Upper lobe of right lung (tissue), 1 donor: ENCODE results near the gene TYW1B. TPM values are rescaled to one million over a fixed set of nuclear protein-coding genes. Genes with fewer than 3 reads are reported as not detected.
"Not testable (repeated sequence)": the region's sequence is repeated elsewhere in the genome, so short reads cannot be mapped to it uniquely, and the experiment has no call there.

Experiments
- ATAC-seq: fragments of 200-7000 bp; cut with Tn5 transposase; one replicate; pipeline ENCODE4 v1.9.1; 2020; ENCODE audit warnings: mild to moderate bottlenecking, moderate library complexity
- DNase-seq: peaks from one replicate; pipeline ENCODE4 v3.0.0-alpha.2; 2020
- H3K27ac ChIP-seq: fragments of 200-600 bp; one replicate; pipeline ENCODE4 v1.8.0; 2022
- H3K27me3 ChIP-seq: fragments of 200-600 bp; one replicate; pipeline ENCODE4 v1.8.0; 2022; ENCODE audit warnings: mild to moderate bottlenecking
- H3K36me3 ChIP-seq: fragments of 200-600 bp; one replicate; pipeline ENCODE4 v1.8.0; 2022
- H3K4me1 ChIP-seq: fragments of 200-600 bp; one replicate; pipeline ENCODE4 v1.8.0; 2022
- H3K4me3 ChIP-seq: fragments of 200-600 bp; one replicate; pipeline ENCODE4 v1.8.0; 2022; ENCODE audit warnings: mild to moderate bottlenecking
- H3K9me3 ChIP-seq: fragments of 200-600 bp; one replicate; pipeline ENCODE4 v1.8.0; 2022
- intact Hi-C: fragments of 100-400 bp; cut with DNase I; formaldehyde crosslinking; loops from one replicate; pipeline ENCODE4 v1.11.0; 2022
- total RNA-seq: library from RNA; stranded (reverse); fragmentation: NEBNext Ultra II Directional; extraction: Animal tissue kit (Norgen Biotek cat#: 25700); gene quantifications from one replicate; pipeline ENCODE4 v1.2.1, GENCODE V29; 2021
- TF ChIP-seq, protein P1 (sequence below): fragments of 200-600 bp; IDR thresholded peaks from one replicate; pipeline ENCODE4 v1.8.0; 2022; ENCODE audit warnings: antibody characterized with exemption
- donor health status: DM: no; HTN: yes; CAD: no; lungs with severe emphysema.

TYW1B gene
- total RNA-seq, 1 donor from 2014 or later: 6.7 TPM

DNA sequence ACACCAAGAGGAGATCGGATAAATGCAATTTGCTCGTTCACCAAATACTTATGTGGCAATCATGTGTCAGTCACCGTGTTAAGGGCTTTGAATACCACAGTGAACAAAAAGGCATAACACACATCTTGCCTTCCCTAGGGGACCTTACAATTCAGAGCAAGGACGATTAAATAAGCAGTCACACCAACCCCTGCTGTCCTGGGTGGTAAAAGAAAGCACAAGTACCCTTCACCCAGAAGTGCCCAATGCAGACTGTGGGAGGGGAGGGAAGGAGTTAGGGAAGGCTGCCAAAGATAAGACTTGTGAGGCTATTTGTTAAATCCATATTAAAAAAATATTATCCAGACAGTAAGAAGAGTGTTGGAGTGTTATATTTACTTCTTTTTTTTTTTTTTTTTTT lies 146.8 kb downstream of the TYW1B start:
- DNase-seq, H3K36me3 ChIP-seq, H3K4me3 ChIP-seq, H3K9me3 ChIP-seq, H3K27ac ChIP-seq, H3K27me3 ChIP-seq, intact Hi-C loops: not testable (repeated sequence)
- peaks cover 14% of the 10 kb centered on the region for H3K4me1 ChIP-seq
- ATAC-seq: peak; percentile 80

DNA sequence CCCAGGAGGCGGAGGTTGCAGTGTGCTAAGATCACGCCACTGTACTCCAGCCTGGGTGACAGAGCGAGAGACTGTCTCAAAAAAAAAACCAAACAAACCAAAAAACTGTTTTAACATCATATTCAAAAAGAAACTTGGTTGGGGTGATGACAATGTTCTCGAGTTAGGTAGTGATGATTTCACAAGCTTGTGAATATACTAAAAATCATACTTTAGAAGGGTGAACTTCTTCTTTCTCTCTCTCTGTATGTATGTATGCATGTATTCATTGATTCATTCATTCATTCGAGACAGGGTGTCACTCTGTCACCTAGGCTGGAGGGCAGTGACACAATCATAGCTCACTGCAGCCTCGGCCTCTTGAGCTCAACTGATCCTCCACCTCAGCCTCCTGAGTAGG lies 151.1 kb downstream of the TYW1B start:
- DNase-seq, H3K27ac ChIP-seq, H3K9me3 ChIP-seq, H3K4me1 ChIP-seq, ATAC-seq, intact Hi-C loops, H3K27me3 ChIP-seq, H3K4me3 ChIP-seq, H3K36me3 ChIP-seq: not testable (repeated sequence)

DNA sequence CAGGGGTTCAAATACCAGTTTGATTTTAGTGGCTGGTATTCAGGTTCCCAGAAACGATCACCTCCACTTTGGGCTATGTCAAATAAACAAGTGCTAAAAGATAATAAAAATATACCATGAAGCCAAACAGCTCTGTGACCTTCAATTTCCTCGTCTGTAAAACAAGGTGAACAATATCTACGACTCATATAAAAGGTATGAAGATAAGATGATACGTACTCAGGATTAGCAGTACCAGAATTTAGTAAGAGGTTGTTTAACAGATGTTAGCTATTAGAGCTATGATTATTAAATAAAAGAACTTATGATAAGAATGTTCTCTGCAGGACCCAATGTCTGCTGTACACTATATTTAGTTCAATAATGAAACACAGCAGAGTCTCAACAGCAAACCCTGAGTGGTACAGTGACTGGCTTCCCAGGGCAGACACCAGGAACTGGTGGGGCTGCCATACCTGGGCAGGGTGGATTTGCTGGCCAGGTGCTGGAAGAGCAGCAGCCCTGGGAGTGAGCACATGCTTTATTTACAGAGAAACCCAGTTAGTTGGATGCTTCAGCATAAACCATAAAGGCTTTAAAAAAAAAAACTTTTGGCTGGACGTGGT lies 151.8 kb downstream of the TYW1B start:
- peak; percentile 42 for ATAC-seq
- intact Hi-C loops, H3K36me3 ChIP-seq, H3K4me1 ChIP-seq, DNase-seq, H3K27me3 ChIP-seq, H3K9me3 ChIP-seq, H3K4me3 ChIP-seq, H3K27ac ChIP-seq: not testable (repeated sequence)

DNA sequence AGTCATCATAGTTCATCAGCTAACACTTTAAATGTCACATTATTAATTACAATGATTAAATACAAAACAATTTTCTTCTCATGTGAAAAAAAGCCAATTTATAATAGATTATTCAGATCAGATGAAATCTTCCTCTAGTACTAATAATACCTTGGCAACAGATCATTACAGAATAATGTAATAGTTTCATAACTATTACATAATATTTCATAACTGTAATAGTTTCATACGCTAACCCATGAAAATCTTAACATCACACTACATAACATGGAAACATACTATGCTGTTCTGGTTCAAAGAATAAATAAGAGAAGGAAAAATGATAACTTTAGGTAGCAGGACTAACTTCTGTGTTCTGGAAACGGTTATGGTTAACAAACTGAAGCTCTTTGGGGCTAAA lies 152.3 kb downstream of the TYW1B start:
- H3K4me1 ChIP-seq, DNase-seq, H3K27me3 ChIP-seq, ATAC-seq, H3K4me3 ChIP-seq, H3K36me3 ChIP-seq, intact Hi-C loops, H3K27ac ChIP-seq, H3K9me3 ChIP-seq: not testable (repeated sequence)

DNA sequence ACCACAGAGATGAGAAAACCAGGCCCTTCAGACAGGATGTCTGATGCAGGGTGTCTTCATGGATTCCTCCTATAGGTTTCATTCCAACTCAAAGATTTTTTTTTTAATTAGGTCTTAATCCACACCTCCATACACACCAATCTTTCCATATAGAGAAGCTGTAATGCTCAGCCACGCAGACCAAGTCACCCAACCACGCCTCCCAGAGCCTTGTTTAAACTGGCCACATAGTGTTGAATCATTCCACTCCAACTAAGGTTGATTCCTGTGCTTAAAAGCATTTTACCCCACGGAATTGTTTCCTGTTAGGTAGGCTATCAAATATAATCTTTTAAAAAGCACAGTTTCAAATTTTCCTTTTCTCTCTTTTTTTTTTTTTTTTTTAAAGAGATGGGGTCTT lies 153.6 kb downstream of the TYW1B start:
- H3K36me3 ChIP-seq: no peaks in the 10 kb centered on the region
- no peaks in the 10 kb centered on the region for H3K4me1 ChIP-seq
- no peaks in the 10 kb centered on the region for H3K9me3 ChIP-seq
- H3K27me3 ChIP-seq: no peaks in the 10 kb centered on the region
- H3K27ac ChIP-seq: no peak overlapping the region
- no peak overlapping the region for H3K4me3 ChIP-seq
- intact Hi-C loops: no loop called here
- ATAC-seq (no peak), DNase-seq (no peak)
- TF ChIP-seq, protein P1, sequence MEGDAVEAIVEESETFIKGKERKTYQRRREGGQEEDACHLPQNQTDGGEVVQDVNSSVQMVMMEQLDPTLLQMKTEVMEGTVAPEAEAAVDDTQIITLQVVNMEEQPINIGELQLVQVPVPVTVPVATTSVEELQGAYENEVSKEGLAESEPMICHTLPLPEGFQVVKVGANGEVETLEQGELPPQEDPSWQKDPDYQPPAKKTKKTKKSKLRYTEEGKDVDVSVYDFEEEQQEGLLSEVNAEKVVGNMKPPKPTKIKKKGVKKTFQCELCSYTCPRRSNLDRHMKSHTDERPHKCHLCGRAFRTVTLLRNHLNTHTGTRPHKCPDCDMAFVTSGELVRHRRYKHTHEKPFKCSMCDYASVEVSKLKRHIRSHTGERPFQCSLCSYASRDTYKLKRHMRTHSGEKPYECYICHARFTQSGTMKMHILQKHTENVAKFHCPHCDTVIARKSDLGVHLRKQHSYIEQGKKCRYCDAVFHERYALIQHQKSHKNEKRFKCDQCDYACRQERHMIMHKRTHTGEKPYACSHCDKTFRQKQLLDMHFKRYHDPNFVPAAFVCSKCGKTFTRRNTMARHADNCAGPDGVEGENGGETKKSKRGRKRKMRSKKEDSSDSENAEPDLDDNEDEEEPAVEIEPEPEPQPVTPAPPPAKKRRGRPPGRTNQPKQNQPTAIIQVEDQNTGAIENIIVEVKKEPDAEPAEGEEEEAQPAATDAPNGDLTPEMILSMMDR: no peak

DNA sequence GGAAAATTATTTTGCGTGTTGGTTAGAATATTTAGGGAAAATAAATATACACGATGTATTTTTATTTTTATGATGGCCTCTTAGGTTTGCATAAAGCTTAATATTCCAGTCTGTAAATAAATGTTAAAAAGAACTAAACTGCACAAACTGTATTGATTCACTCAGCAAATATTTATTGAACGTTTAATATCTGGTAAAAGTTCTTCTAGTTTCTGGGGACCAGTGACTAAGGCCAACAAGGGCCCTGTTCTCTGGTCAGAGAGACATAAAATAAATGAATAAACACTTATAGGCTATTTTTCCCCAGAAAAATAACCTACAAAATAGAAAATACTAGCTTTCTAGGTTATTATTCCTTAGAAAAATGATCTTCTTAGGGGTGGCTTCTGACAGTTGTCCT lies 157.2 kb downstream of the TYW1B start:
- DNase-seq, H3K4me1 ChIP-seq, H3K36me3 ChIP-seq, H3K27me3 ChIP-seq, H3K9me3 ChIP-seq, intact Hi-C loops, H3K4me3 ChIP-seq, H3K27ac ChIP-seq, ATAC-seq: not testable (repeated sequence)

DNA sequence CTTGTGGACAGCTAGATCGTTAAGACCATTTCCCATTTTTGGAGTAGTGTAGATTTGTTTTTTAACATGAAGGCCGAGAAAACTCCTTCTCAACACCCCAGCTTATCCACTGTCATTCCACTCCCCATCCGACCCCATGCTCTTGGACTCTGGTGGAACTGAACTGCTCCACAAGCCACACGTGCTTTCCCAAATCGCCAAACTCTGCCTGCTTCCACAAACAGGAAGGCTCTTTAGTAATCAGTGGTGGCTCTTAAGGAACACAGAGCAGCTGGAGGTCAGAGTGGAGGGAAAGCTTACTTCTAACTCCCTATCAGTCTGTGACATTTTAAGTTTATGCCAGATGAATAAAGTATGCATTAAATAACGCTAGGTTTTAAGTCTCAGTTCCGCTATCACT lies 159.6 kb downstream of the TYW1B start:
- H3K36me3 ChIP-seq, DNase-seq, H3K27me3 ChIP-seq, ATAC-seq, H3K9me3 ChIP-seq, H3K4me1 ChIP-seq, H3K27ac ChIP-seq, intact Hi-C loops, H3K4me3 ChIP-seq: not testable (repeated sequence)

DNA sequence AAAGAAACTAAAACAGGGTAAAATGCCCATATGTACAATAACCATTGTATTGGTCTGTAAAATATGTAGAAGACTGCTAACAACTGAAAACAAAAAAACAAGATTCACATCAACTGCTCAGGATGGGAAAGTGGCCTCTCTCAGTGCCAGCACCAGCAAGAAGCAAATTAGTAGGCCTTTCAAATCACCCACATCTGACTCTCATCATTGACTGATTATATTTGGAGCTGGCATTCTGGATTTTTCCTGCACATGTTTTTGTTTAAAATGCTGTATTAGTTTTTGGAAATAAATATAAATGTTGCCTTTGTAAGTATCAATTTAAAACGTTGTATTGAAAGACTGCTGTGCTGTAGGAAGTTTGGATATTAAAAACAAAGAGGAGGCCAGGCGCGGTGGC lies 161.0 kb downstream of the TYW1B start:
- intact Hi-C loops, H3K36me3 ChIP-seq, H3K27me3 ChIP-seq, H3K4me1 ChIP-seq, DNase-seq, H3K27ac ChIP-seq, ATAC-seq, H3K4me3 ChIP-seq, H3K9me3 ChIP-seq: not testable (repeated sequence)

DNA sequence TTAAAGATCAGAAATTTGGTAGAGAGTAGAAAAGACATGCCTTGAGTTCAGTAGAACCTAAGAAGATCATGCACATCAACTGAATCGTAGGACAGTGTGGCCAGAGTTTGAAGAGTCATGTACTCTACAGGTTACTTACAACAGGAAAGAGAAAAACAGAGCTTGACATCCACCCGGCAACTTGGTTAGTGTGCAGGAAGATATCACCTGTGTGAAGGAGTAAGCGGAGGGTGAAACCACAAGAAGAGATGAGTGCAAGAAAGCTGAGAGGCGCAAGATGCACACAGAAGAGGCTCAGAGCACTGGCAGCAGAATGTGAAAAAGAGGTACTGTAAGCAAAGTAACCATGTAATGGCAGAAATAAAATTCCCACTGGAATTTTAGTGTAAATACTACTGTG lies 179.4 kb downstream of the TYW1B start:
- H3K4me1 ChIP-seq, H3K9me3 ChIP-seq, intact Hi-C loops, H3K27me3 ChIP-seq, H3K27ac ChIP-seq, H3K36me3 ChIP-seq, DNase-seq, ATAC-seq, H3K4me3 ChIP-seq: not testable (repeated sequence)

DNA sequence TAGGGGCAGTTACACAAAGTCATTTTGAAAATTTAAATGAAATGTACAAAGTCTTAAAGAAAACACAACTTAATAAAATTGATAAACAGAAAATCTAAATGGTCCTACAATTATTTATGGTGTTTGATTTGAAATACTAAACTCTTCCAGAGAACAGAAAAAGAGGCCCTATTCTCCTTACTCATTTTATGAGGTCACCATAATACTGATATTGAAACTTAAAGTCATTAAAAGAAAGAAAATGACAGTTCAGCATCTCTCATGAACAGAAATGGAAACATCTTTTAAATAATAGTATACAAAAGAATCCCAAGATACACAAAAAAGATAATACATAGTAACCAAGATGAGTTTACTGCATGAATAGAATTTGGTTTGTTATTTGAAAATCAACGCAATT lies 184.3 kb downstream of the TYW1B start:
- H3K36me3 ChIP-seq, intact Hi-C loops, ATAC-seq, H3K27me3 ChIP-seq, H3K4me3 ChIP-seq, H3K27ac ChIP-seq, H3K4me1 ChIP-seq, DNase-seq, H3K9me3 ChIP-seq: not testable (repeated sequence)

DNA sequence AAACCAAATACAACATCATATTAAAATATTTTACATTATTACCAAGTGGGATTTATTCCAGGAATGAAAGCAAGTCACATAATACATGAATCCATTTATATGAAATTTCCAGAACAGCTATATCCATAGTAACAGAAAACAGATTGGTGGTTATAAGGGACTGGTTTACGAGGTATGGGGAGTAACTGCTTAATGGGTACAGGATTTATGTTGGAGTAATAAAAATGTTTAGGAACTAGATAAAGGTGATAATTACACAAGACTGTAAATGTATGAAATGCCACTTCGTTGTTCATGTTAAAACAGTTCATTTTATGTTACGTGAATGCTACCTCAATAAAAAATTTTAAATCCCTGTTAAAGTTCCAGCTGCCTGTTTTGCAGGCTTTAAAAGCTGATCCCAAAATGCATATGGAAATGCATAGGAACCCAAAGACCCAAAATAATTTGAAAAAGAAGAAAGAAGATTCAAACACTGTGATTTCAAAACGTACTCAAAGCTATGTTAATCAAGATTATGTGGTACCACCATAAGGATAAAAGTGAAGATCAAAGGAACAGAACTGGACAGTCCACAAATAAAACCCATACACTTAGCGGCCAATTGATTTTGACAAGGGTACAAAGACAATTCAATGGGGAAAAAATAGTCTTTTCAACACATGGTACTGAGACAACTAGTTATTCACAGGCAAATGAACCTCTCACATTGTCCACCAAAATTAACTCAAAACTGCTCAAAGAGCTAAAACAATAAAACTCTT lies 186.3 kb downstream of the TYW1B start:
- DNase-seq, H3K4me1 ChIP-seq, H3K4me3 ChIP-seq, H3K27ac ChIP-seq, H3K9me3 ChIP-seq, H3K36me3 ChIP-seq, intact Hi-C loops, H3K27me3 ChIP-seq, ATAC-seq: not testable (repeated sequence)

DNA sequence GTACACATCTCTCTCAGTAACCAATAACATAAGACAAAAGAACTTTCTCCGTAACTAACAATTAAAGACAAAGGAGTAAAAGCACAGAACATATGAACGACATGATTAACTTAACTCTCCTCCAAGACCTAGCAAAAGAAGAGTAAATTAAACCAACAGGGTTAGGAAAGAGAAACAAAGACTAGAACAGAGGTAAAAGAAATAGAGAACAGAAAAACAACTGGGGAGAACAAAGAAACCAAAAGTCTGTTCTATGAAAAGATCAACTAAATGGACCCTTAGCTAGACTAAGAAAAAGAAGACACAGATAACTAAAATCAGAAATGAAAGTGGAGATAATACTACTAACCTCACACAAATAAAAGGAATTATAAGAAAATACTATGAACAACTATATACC lies 187.3 kb downstream of the TYW1B start:
- ATAC-seq, H3K27ac ChIP-seq, H3K4me3 ChIP-seq, H3K27me3 ChIP-seq, H3K9me3 ChIP-seq, intact Hi-C loops, DNase-seq, H3K4me1 ChIP-seq, H3K36me3 ChIP-seq: not testable (repeated sequence)
